Psoas muscle (tissue), 8 donors: ENCODE data around the gene KIF3B. TPM values are rescaled to one million over a fixed set of nuclear protein-coding genes. Genes with fewer than 3 reads are reported as not detected.

Experiments used
- ATAC-seq, 4 donors: fragments of 200-7000 bp; cut with Tn5 transposase; one replicate each; pipeline ENCODE4 v1.9.1; 2020; ENCODE audit warnings: moderate library complexity in 3 of 4, mild to moderate bottlenecking in 2 of 4
- DNase-seq, 2 donors: peaks; one replicate each; pipeline ENCODE4 v3.0.0-alpha.2; 2020
- H3K27ac ChIP-seq: fragments of 200-600 bp; one replicate; pipeline ENCODE4 v1.8.0; 2022
- H3K27me3 ChIP-seq, 3 donors: fragments of 200-600 bp in 1 of 3; one replicate each; pipeline versions ENCODE4 v1.6.1 to v1.8.0; 2013 to 2022; ENCODE audit warnings: low read length in 2 of 3, mild to moderate bottlenecking in 2 of 3, moderate library complexity in 1 of 3; ENCODE audit not compliant: insufficient read depth in 3 of 3
- H3K36me3 ChIP-seq, 2 donors: fragments of 200-600 bp in 1 of 2; one replicate each; pipeline versions ENCODE4 v1.6.1 to v1.8.0; 2013 to 2022; ENCODE audit warnings: low read depth in 1 of 2, mild to moderate bottlenecking in 1 of 2, moderate library complexity in 1 of 2; ENCODE audit not compliant: insufficient read depth in 1 of 2
- H3K4me1 ChIP-seq: fragments of 200-600 bp; one replicate; pipeline ENCODE4 v1.8.0; 2022
- H3K4me3 ChIP-seq: fragments of 200-600 bp; one replicate; pipeline ENCODE4 v1.8.0; 2022; ENCODE audit warnings: mild to moderate bottlenecking
- H3K9me3 ChIP-seq: fragments of 200-600 bp; one replicate; pipeline ENCODE4 v1.8.0; 2022
- WGBS, 3 donors: extraction: QIAGEN DNeasy Blood & Tissue Kit; methylation state at CpG; one replicate each; pipeline versions ENCODE4 v1.1.6 to v1.1.7; 2013; 5-methylcytosine and 5-hydroxymethylcytosine counted together
- intact Hi-C, 2 donors: fragments of 100-400 bp; cut with DNase I; formaldehyde crosslinking; loops; one replicate each; pipeline versions ENCODE4 v1.11.0 to v1.14.2; 2022
- polyA plus RNA-seq, 3 donors: library from polyadenylated mRNA; stranded (reverse); fragments of 200-250 nt; gene quantifications; one replicate each; pipeline ENCODE4 v1.2.3, GENCODE V29; 2013
- total RNA-seq, 4 donors: library from RNA; stranded (reverse); fragmentation: NEBNext Ultra II Directional in 2 of 4; extraction: Animal tissue kit (Norgen Biotek cat#: 25700) in 2 of 4; gene quantifications; one replicate each; pipeline versions ENCODE4 v1.2.1 to v1.2.4, GENCODE V29; 2021 to 2023
- TF ChIP-seq, protein P1 (sequence below): fragments of 200-600 bp; IDR thresholded peaks from one replicate; pipeline ENCODE4 v1.8.0; 2022; ENCODE audit warnings: antibody characterized with exemption
- donor health status: healthy with polysubstance abuse.
- donor health status: DM: no; HTN: no; CAD: no; lungs with moderate emphysema.
- donor health status: Bipolar disorder and iron deficiency.
- donor health status: healthy.
- donor health status: DM: yes; HTN: yes; CAD: no.
- donor health status: DM: no; HTN: no; CAD: no.
- donor health status: DM: no; HTN: no; CAD: no.
- donor health status: DM: yes; HTN: yes; CAD: no.

The KIF3B gene
- total and polyA plus RNA-seq, 7 donors: 3.3 to 11.4 (median 7.5) TPM

DNA sequence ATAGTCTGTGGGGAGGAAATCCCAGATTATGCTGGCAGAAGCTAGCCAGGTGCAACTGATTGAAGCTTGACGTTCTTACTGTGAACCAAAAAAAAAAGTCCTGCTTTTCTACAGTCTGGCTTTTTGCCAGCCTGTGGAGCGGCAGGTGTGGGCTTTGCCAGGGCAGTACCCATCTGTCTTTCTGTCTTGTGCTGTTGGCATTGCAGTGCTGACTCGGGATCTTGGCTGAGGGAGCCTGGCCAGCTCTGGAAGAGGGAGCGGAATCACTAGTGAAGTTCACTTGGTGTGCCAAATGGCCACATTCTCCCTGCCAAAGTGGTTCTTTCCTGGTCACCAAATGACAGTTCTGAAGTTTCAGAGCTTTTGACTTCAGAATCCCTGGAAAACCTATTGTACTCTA lies 5.0 kb downstream of the KIF3B start:
- no peaks in the 10 kb centered on the region for H3K27me3 ChIP-seq
- H3K36me3 ChIP-seq: peaks cover 0 to 5% of the 10 kb centered on the region in 2 donors
- 14 to 16% (median 15%) methylated on average over 4 of the region's 4 CpGs for WGBS, 3 donors
- no peak overlapping the region for H3K4me3 ChIP-seq
- ATAC-seq (peak; percentile 71 to 73 (median 72)), DNase-seq (peak in 1 of 2 donors; percentile 55)
- TF ChIP-seq, protein P1, sequence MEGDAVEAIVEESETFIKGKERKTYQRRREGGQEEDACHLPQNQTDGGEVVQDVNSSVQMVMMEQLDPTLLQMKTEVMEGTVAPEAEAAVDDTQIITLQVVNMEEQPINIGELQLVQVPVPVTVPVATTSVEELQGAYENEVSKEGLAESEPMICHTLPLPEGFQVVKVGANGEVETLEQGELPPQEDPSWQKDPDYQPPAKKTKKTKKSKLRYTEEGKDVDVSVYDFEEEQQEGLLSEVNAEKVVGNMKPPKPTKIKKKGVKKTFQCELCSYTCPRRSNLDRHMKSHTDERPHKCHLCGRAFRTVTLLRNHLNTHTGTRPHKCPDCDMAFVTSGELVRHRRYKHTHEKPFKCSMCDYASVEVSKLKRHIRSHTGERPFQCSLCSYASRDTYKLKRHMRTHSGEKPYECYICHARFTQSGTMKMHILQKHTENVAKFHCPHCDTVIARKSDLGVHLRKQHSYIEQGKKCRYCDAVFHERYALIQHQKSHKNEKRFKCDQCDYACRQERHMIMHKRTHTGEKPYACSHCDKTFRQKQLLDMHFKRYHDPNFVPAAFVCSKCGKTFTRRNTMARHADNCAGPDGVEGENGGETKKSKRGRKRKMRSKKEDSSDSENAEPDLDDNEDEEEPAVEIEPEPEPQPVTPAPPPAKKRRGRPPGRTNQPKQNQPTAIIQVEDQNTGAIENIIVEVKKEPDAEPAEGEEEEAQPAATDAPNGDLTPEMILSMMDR: no peak
- H3K4me1 ChIP-seq: peaks cover 25% of the 10 kb centered on the region
- peak overlapping the region; percentile 8 for H3K27ac ChIP-seq
- intact Hi-C loops: loop anchor here in 1 of 2 donors (5.0 kb wide), 1 partner anchor 70 kb away; no protein-coding TSS in a partner anchor
- no peaks in the 10 kb centered on the region for H3K9me3 ChIP-seq

DNA sequence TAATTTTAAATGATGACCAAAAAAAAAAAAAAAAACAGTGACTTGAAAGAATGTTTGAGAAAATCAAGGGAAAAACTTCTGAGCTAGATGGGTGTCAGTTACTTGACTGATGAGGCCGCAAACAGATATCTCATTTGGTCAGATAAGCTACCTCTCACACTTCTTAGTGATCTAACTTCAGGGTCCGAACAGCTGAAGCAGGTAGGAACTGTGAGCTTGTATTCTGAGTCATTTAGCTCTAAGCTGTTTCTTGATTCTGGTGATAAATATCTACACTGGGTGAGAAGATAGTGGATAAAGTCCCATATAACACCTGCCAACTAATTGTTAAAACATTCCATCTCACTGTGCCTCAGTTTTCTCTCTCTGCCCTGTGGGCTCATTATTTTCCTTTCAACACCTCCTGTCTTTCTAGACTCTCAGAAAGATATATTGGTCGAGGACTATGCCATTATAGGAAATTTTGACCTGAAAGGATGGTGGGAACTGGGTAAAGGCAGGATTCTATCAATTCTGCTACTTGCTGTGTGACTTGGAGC lies 7.7 kb downstream of the KIF3B start:
- Histone ChIP-seq H3K36me3 (peaks cover 0 to 5% of the 10 kb centered on the region in 2 donors), H3K4me3 (no peak overlapping the region), H3K4me1 (peaks cover 20% of the 10 kb centered on the region), H3K27ac (no peak overlapping the region), H3K9me3 (no peaks in the 10 kb centered on the region), H3K27me3 (no peaks in the 10 kb centered on the region)
- no peak for ATAC-seq
- TF ChIP-seq, protein P1: no peak
- WGBS, 3 donors: 60 to 89% (median 73%) methylated on average over 3 of the region's 3 CpGs
- intact Hi-C loops: no loop called here
- DNase-seq: no peak

DNA sequence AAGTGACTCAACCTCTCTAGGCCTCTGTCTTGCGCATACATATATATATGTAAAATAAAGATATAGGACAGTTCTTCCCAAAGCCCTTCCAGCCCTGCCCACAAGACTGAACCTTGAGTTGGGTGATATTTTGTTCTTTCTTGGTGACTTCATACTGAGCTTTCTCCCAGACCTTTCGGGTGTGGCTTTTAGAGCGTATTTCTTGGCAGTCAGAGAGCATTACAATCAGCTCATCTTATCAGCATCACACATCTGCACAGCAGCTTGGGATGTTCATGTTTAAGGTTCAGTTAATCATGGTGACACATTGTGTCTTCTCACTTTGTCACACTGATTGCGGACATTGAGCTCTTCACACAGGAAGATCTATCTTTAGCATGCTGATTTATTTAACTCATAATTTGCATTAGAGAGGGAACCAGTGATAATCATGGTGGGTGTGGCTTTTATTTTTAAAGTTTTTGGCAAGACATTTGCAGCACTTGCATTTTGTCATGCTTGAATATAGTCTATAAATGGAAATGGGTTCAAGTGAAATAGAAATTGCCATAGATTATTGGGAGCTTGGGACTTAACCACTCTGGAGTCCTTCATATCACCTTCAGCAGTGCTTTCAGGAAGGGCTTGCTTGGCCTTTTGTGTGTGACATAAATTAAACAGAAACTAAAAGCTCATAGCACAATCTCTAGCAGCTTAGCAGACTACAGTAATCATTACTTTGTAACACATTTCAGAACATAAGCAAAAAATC lies 8.3 kb downstream of the KIF3B start:
- WGBS, 3 donors: 57 to 69% (median 67%) methylated on average over 4 of the region's 4 CpGs
- DNase-seq (no peak), ATAC-seq (peak in 2 of 4 donors; percentile 83 to 84)
- TF ChIP-seq, protein P1: no peak
- Histone ChIP-seq H3K9me3 (no peaks in the 10 kb centered on the region), H3K4me1 (peaks cover 20% of the 10 kb centered on the region), H3K27ac (no peak overlapping the region), H3K27me3 (no peaks in the 10 kb centered on the region), H3K4me3 (no peak overlapping the region), H3K36me3 (peaks cover 0 to 4% of the 10 kb centered on the region in 2 donors)
- intact Hi-C loops: no loop called here

DNA sequence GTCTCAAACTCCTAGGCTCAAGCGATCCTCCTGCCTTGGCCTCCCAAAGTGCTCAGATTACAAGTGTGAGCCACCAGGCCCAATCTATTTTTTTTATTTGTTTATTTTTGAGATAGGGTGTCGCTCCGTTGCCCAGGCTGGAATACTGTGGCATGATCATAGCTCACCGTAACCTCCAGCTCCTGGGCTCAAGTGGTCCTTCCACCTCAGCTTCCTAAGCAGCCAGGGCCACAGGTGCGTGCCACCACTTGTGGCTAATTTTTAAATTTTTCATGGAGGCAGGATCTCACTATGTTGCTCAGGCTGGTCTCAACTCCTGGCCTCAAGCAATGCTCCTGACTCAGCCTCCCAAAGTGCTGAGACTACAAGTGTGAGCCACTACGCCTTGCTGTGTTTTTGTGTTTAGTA lies 9.8 kb downstream of the KIF3B start:
- TF ChIP-seq, protein P1: no peak
- Histone ChIP-seq H3K9me3 (no peaks in the 10 kb centered on the region), H3K27me3 (no peaks in the 10 kb centered on the region), H3K36me3 (no peaks in the 10 kb centered on the region), H3K4me1 (peaks cover 19% of the 10 kb centered on the region), H3K27ac (no peak overlapping the region), H3K4me3 (no peak overlapping the region)
- no peak for DNase-seq
- no peak for ATAC-seq
- intact Hi-C loops: no loop called here
- 96 to 98% (median 98%) methylated on average over 6 of the region's 6 CpGs for WGBS, 3 donors
